SK-N-SH (cell line): ENCODE data around the gene TBL1XR1.

Experiments
- RAD21 ChIP-seq: IDR thresholded peaks from 2 replicates; pipeline ENCODE4 v1.6.1; 2012; ENCODE audit warnings: mild to moderate bottlenecking, low read length
- TF ChIP-seq, protein P1 (sequence below): fragments of 200-600 bp; sonication (generic); IDR thresholded peaks from 2 replicates; pipeline ENCODE4 v1.6.1; 2017; ENCODE audit warnings: antibody characterized with exemption, mild to moderate bottlenecking, moderate library complexity

DNA sequence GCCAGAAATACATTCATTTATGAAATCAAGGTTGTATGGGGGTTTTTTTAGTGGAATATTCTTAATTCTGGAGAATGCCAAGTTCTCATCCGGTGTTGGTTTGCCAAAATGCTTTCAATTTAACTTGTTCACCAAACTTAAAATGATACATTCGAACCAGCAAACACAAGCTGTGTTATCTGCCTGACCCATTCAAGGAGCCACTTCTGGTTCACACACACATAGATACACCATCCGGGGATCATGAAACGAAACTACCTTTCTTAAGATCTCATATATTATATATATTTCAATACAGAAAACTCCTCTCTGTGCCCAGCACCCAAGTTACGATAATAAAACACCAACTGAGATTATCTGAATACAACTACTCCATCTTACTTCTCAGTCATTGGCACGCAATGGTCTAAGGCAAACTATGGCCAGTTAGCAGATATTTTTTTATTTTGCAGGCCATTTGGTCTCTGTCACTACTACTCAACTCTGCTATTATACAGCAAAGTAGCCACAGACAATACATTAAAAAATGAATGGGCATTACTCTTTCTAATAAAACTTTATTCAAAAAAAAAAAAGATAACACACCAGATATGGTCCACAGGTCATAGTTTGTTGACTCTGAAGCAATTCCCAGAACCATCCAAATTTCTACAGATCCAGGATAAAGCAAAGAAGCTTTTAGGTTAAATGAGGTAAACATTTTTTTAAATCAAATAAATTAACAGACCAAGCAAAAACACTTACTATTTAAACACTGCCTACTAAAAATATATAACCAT lies 89.6 kb downstream of the TBL1XR1 start:
- TF ChIP-seq, protein P1, sequence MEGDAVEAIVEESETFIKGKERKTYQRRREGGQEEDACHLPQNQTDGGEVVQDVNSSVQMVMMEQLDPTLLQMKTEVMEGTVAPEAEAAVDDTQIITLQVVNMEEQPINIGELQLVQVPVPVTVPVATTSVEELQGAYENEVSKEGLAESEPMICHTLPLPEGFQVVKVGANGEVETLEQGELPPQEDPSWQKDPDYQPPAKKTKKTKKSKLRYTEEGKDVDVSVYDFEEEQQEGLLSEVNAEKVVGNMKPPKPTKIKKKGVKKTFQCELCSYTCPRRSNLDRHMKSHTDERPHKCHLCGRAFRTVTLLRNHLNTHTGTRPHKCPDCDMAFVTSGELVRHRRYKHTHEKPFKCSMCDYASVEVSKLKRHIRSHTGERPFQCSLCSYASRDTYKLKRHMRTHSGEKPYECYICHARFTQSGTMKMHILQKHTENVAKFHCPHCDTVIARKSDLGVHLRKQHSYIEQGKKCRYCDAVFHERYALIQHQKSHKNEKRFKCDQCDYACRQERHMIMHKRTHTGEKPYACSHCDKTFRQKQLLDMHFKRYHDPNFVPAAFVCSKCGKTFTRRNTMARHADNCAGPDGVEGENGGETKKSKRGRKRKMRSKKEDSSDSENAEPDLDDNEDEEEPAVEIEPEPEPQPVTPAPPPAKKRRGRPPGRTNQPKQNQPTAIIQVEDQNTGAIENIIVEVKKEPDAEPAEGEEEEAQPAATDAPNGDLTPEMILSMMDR = no peak
- TF ChIP-seq RAD21 = no peak
